ENCODE measurements around the gene TOMT. TPM values are rescaled to one million over a fixed set of nuclear protein-coding genes. Genes with fewer than 3 reads are reported as not detected.

The TOMT gene
- not detected for total RNA-seq
- polyA plus RNA-seq = not detected

- DNase-seq = peak in 1 of 6 donors; percentile 66
- FAIRE-seq = no peak
- H3K9me3 ChIP-seq = no peaks in the 10 kb centered on the region
- no peak for ATAC-seq
- peaks cover 11 to 21% (median 13%) of the 10 kb centered on the region in 3 donors for H3K4me1 ChIP-seq
- WGBS, 2 donors = 92 to 94% methylated on average over 14 of the region's 14 CpGs
- H3K4me3 ChIP-seq = no peak within 1 kb of the TSS
- TF ChIP-seq CTCF (IDR thresholded peaks at IDR 0.05) = no peak
- H3K27me3 ChIP-seq = no peaks in the 10 kb centered on the region
- H3K36me3 ChIP-seq = no peaks in the 10 kb centered on the region
- no peak within 1 kb of the TSS for H3K27ac ChIP-seq
- intact Hi-C loops (cut with DNase I) = no loop called here
Measured at GRCh38 chr11:72105888-72106287, at the start of gene TOMT. Gene TOMT (plus strand): TSS chr11:72105924. CDS start chr11:72105952, 28 bp downstream.

- intact Hi-C loops (cut with DNase I) = no loop called here
- Histone ChIP-seq H3K36me3 (no peaks in the 10 kb centered on the region), H3K27me3 (no peaks in the 10 kb centered on the region), H3K27ac (no peak overlapping the region), H3K4me3 (no peak overlapping the region), H3K4me1 (no peaks in the 10 kb centered on the region), H3K9me3 (no peaks in the 10 kb centered on the region)
- FAIRE-seq (no peak), ATAC-seq (no peak), DNase-seq (no peak)
- no peak for TF ChIP-seq CTCF (IDR thresholded peaks at IDR 0.05)
- 85 to 87% methylated on average over 3 of the region's 3 CpGs for WGBS, 2 donors
Measured at GRCh38 chr11:72058416-72059034, 47.2 kb upstream of the TOMT start.

GRCh38 chr11:72061739-72062396, 43.9 kb upstream of the TOMT start:
- WGBS, 2 donors = 90 to 94% methylated on average over 5 of the region's 5 CpGs
- no peak for DNase-seq
- Histone ChIP-seq H3K9me3 (no peaks in the 10 kb centered on the region), H3K27ac (no peak overlapping the region), H3K27me3 (no peaks in the 10 kb centered on the region), H3K36me3 (no peaks in the 10 kb centered on the region), H3K4me1 (peaks cover 0 to 2% (median 0%) of the 10 kb centered on the region in 3 donors), H3K4me3 (no peak overlapping the region)
- intact Hi-C loops (cut with DNase I) = no loop called here
- no peak for FAIRE-seq
- TF ChIP-seq CTCF (IDR thresholded peaks at IDR 0.05) = no peak
- ATAC-seq = no peak

GRCh38 chr11:72066855-72067254, 38.9 kb upstream of the TOMT start:
- Histone ChIP-seq H3K36me3 (peaks cover 0 to 6% (median 0%) of the 10 kb centered on the region in 3 donors), H3K4me3 (no peak overlapping the region), H3K9me3 (no peaks in the 10 kb centered on the region), H3K4me1 (peaks cover 3 to 24% (median 4%) of the 10 kb centered on the region in 3 donors), H3K27ac (no peak overlapping the region), H3K27me3 (no peaks in the 10 kb centered on the region)
- ATAC-seq (no peak), DNase-seq (no peak), FAIRE-seq (no peak)
- no peak for TF ChIP-seq CTCF (IDR thresholded peaks at IDR 0.05)
- intact Hi-C loops (cut with DNase I) = no loop called here

GRCh38 chr11:72067266-72067665, 38.5 kb upstream of the TOMT start:
- H3K9me3 ChIP-seq = no peaks in the 10 kb centered on the region
- peaks cover 3 to 24% (median 4%) of the 10 kb centered on the region in 3 donors for H3K4me1 ChIP-seq
- no peak for ATAC-seq
- no peaks in the 10 kb centered on the region for H3K27me3 ChIP-seq
- TF ChIP-seq CTCF (IDR thresholded peaks at IDR 0.05) = no peak
- H3K36me3 ChIP-seq = peaks cover 0 to 6% (median 0%) of the 10 kb centered on the region in 3 donors
- FAIRE-seq = no peak
- H3K4me3 ChIP-seq = no peak overlapping the region
- intact Hi-C loops (cut with DNase I) = no loop called here
- H3K27ac ChIP-seq = no peak overlapping the region
- DNase-seq = no peak

All from pancreas (tissue), 10 donors.